GM12878 (cell line): ENCODE results near the gene DNAH11.

Source experiments
- CTCF ChIP-seq, 3 experiments: IDR thresholded peaks in 2 of 3; conservative IDR thresholded peaks in 1 of 3; 2 replicates each; pipeline ENCODE4 v1.5.1; 2011; ENCODE audit warnings: low read depth in 3 of 3, low read length in 3 of 3, mild to moderate bottlenecking in 3 of 3, control low read depth in 2 of 3, moderate library complexity in 2 of 3, inconsistent platforms in 1 of 3, mixed read lengths in 1 of 3; ENCODE audit not compliant: control insufficient read depth in 2 of 3, insufficient read depth in 1 of 3; ENCODE audit errors: extremely low read depth in 1 of 3
- JUNB ChIP-seq: IDR thresholded peaks from 2 replicates; pipeline ENCODE4 v1.6.1; 2016; ENCODE audit warnings: antibody characterized with exemption, mild to moderate bottlenecking
- NFYB ChIP-seq: IDR thresholded peaks from 2 replicates; pipeline ENCODE4 v1.6.1; 2011; ENCODE audit warnings: low read depth, mild to moderate bottlenecking, low read length, improper control_type of control experiment, moderate library complexity; ENCODE audit not compliant: insufficient read depth

GRCh38 chr7:21675255-21675654, 132.4 kb downstream of the DNAH11 start:
- TF ChIP-seq JUNB (no peak), CTCF (IDR thresholded peaks at IDR 0.05 in 2 of 3, conservative IDR thresholded peaks at IDR 0.05 in 1 of 3; ENCODE audit: control insufficient read depth in 2 of 3, extremely low read depth in 1 of 3, insufficient read depth in 1 of 3, low read depth in 3 of 3, low read length in 3 of 3) (no peak), NFYB (no peak)
